Measurements from ENCODE around the gene S100PBP.
A peak's percentile ranks its signal among the peaks of the same experiment; 100 is the strongest.

DNA sequence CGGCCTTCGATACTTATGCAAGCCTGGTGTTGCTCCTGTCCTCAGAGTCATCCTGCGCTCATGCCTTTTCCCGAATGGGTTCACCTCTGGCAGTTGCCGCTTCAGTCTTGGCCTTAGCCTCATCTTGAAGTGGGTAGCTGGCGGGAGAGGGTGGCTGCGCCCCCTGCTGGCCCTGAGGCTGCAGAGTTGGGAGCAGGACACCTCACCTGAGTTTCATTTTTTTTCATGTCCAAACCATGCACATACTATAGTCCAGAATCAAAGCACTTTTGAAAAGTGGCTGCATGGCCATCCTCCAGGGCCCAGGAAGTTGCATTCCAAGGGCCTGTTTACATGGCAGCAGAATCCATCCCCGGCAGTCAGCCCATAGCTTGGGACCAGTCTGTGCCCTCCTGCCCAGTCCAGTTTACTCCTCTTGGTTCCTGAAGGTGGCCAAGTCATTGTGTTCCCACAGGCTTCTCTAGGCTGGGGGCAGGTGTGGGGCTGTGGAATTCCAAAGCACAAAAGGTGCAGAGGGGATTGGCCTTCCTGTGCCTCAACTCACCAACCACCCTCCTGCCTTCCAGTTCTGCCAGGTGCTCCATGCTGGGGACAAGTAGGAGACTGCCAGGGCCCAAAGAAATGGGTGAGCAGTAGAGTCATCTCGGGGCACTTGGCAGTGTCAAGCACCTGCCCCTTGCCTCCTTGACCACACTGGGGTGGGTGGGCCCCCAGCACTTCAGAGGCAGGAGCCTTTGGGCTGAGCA is 44.3 kb upstream of the S100PBP start:
- no peak for TF ChIP-seq POLR2A (IDR thresholded peaks at IDR 0.05)
- TF ChIP-seq, protein P1, sequence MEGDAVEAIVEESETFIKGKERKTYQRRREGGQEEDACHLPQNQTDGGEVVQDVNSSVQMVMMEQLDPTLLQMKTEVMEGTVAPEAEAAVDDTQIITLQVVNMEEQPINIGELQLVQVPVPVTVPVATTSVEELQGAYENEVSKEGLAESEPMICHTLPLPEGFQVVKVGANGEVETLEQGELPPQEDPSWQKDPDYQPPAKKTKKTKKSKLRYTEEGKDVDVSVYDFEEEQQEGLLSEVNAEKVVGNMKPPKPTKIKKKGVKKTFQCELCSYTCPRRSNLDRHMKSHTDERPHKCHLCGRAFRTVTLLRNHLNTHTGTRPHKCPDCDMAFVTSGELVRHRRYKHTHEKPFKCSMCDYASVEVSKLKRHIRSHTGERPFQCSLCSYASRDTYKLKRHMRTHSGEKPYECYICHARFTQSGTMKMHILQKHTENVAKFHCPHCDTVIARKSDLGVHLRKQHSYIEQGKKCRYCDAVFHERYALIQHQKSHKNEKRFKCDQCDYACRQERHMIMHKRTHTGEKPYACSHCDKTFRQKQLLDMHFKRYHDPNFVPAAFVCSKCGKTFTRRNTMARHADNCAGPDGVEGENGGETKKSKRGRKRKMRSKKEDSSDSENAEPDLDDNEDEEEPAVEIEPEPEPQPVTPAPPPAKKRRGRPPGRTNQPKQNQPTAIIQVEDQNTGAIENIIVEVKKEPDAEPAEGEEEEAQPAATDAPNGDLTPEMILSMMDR (IDR thresholded peaks at IDR 0.05) = peak; percentile 75 to 93 (median 88)
